KMS-11 (cell line): Measurements from ENCODE around the gene AIF1.

Source experiments
- H2AFZ ChIP-seq: fragments of 200-600 bp; sonication (generic); 2 replicates; pipeline ENCODE4 v1.6.1; 2016; ENCODE audit warnings: antibody characterized with exemption, mixed run types, low read depth
- H3K27ac ChIP-seq: fragments of 200-600 bp; sonication (generic); 2 replicates; pipeline ENCODE4 v1.6.1; 2016; ENCODE audit warnings: mild to moderate bottlenecking, mixed run types
- H3K27me3 ChIP-seq: fragments of 200-600 bp; sonication (generic); 2 replicates; pipeline ENCODE4 v1.6.1; 2017; ENCODE audit warnings: mild to moderate bottlenecking, low read depth, mixed run types, moderate library complexity; ENCODE audit not compliant: insufficient read depth
- H3K36me3 ChIP-seq: fragments of 200-600 bp; sonication (generic); 2 replicates; pipeline ENCODE4 v1.6.1; 2017; ENCODE audit warnings: mild to moderate bottlenecking, mixed run types; ENCODE audit not compliant: insufficient read depth
- H3K4me1 ChIP-seq: fragments of 200-600 bp; sonication (generic); 2 replicates; pipeline ENCODE4 v1.6.1; 2016; ENCODE audit warnings: mild to moderate bottlenecking, low read depth, mixed run types; ENCODE audit not compliant: poor library complexity, severe bottlenecking
- H3K4me2 ChIP-seq: fragments of 200-600 bp; sonication (generic); 2 replicates; pipeline ENCODE4 v1.7.0; 2016; ENCODE audit warnings: mild to moderate bottlenecking, mixed run types
- H3K4me3 ChIP-seq: fragments of 200-600 bp; sonication (generic); IDR thresholded peaks from 2 replicates; pipeline ENCODE4 v1.6.1; 2017; ENCODE audit warnings: low read depth, low read length, mixed read lengths; ENCODE audit not compliant: insufficient read depth
- H3K79me2 ChIP-seq: fragments of 200-600 bp; sonication (generic); 2 replicates; pipeline ENCODE4 v1.6.1; 2016; ENCODE audit warnings: low read depth, mixed run types; ENCODE audit not compliant: insufficient read depth
- H3K9ac ChIP-seq: fragments of 200-600 bp; sonication (generic); 2 replicates; pipeline ENCODE4 v1.6.1; 2016; ENCODE audit warnings: mild to moderate bottlenecking, mixed run types
- H4K20me1 ChIP-seq: fragments of 200-600 bp; sonication (generic); 2 replicates; pipeline ENCODE4 v1.6.1; 2016; ENCODE audit warnings: mild to moderate bottlenecking, mixed run types; ENCODE audit not compliant: insufficient read depth
- TF ChIP-seq, protein P1 (sequence below): fragments of 200-600 bp; sonication (generic); conservative IDR thresholded peaks from 2 replicates; pipeline ENCODE4 v1.6.1; 2017; ENCODE audit warnings: low read depth, mild to moderate bottlenecking, antibody characterized with exemption, low read length, moderate library complexity, mixed read lengths

AIF1 gene

DNA sequence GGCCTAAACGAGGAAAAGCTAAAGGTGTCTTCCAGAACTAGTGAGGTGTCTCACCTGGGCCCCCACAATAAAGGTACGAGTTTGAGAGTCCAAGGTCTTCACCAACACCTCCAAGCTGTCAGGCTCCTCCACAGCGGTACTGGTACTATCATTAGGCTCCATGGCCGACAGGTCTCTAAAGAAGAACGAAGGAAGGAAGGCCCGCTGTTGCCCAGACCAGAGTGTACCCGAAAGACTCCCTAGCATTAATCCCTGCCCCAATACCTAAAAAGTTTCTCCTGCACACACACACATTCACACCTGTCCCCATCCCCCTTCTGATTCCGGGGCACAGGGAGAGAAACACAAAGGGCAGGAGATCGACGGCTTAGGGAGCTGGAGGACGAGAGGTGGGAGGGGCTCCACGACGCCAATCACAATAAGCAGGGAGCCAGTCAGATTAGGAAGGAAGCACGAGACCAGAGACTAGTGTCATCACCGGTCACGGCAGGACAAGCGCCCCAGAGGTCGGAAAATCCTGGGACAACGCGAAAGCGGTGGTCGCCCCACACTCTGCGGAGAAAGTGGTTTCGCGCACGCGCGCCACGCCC is 36.7 kb downstream of the AIF1 start:
- H2AFZ ChIP-seq, result peak overlapping the region; percentile 72; the same call in 1 of the 2 replicates

GRCh38 chr6:31652925-31653724 is 38.1 kb downstream of the AIF1 start:
- peaks cover 23% of the 10 kb centered on the region for H3K79me2 ChIP-seq
- no peak overlapping the region for H3K4me3 ChIP-seq
- TF ChIP-seq, protein P1, sequence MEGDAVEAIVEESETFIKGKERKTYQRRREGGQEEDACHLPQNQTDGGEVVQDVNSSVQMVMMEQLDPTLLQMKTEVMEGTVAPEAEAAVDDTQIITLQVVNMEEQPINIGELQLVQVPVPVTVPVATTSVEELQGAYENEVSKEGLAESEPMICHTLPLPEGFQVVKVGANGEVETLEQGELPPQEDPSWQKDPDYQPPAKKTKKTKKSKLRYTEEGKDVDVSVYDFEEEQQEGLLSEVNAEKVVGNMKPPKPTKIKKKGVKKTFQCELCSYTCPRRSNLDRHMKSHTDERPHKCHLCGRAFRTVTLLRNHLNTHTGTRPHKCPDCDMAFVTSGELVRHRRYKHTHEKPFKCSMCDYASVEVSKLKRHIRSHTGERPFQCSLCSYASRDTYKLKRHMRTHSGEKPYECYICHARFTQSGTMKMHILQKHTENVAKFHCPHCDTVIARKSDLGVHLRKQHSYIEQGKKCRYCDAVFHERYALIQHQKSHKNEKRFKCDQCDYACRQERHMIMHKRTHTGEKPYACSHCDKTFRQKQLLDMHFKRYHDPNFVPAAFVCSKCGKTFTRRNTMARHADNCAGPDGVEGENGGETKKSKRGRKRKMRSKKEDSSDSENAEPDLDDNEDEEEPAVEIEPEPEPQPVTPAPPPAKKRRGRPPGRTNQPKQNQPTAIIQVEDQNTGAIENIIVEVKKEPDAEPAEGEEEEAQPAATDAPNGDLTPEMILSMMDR, result peak; percentile 32
- peak overlapping the region; percentile 73; the same call in 1 of the 2 replicates for H3K9ac ChIP-seq
- no peaks in the 10 kb centered on the region for H4K20me1 ChIP-seq
- H3K36me3 ChIP-seq, result no peaks in the 10 kb centered on the region; the same call in 1 of the 2 replicates
- H3K4me2 ChIP-seq, result peak overlapping the region; percentile 63
- peak overlapping the region; percentile 72 for H2AFZ ChIP-seq
- peaks cover 15% of the 10 kb centered on the region for H3K4me1 ChIP-seq
- no peaks in the 10 kb centered on the region for H3K27me3 ChIP-seq
- peak overlapping the region; percentile 75 for H3K27ac ChIP-seq

More for the DNA sequence above, 36.7 kb downstream of the AIF1 start:
- H3K27me3 ChIP-seq, result no peaks in the 10 kb centered on the region
- peaks cover 3% of the 10 kb centered on the region; the same call in 1 of the 2 replicates for H3K36me3 ChIP-seq
- TF ChIP-seq, protein P1, result no peak
- peak overlapping the region; percentile 73; the same call in 1 of the 2 replicates for H3K9ac ChIP-seq
- peak overlapping the region; percentile 63 for H3K4me2 ChIP-seq
- peak overlapping the region; percentile 37 for H3K4me3 ChIP-seq
- peaks cover 15% of the 10 kb centered on the region for H3K4me1 ChIP-seq
- peak overlapping the region; percentile 75; the same call in 1 of the 2 replicates for H3K27ac ChIP-seq
- no peaks in the 10 kb centered on the region for H4K20me1 ChIP-seq
- H3K79me2 ChIP-seq, result peaks cover 23% of the 10 kb centered on the region

- no peak overlapping the region for H3K4me3 ChIP-seq
- H3K27ac ChIP-seq, result no peak overlapping the region
- H3K79me2 ChIP-seq, result peaks cover 30% of the 10 kb centered on the region
- H4K20me1 ChIP-seq, result no peaks in the 10 kb centered on the region
- TF ChIP-seq, protein P1, result no peak
- H3K4me1 ChIP-seq, result peaks cover 24% of the 10 kb centered on the region
- no peak overlapping the region for H3K4me2 ChIP-seq
- H3K9ac ChIP-seq, result no peak overlapping the region
- no peaks in the 10 kb centered on the region for H3K27me3 ChIP-seq
- no peaks in the 10 kb centered on the region for H3K36me3 ChIP-seq
- H2AFZ ChIP-seq, result no peak overlapping the region
These were observed 39.7 kb downstream of the AIF1 start for GRCh38 chr6:31654574-31655348.

- H3K79me2 ChIP-seq, result peaks cover 29% of the 10 kb centered on the region
- H4K20me1 ChIP-seq, result no peaks in the 10 kb centered on the region
- H3K27me3 ChIP-seq, result no peaks in the 10 kb centered on the region
- H3K27ac ChIP-seq, result no peak within 1 kb of the TSS
- H3K9ac ChIP-seq, result no peak within 1 kb of the TSS
- no peak within 1 kb of the TSS for H2AFZ ChIP-seq
- TF ChIP-seq, protein P1, result no peak
- H3K4me1 ChIP-seq, result peaks cover 27% of the 10 kb centered on the region
- H3K4me2 ChIP-seq, result no peak within 1 kb of the TSS
- no peak within 1 kb of the TSS for H3K4me3 ChIP-seq
- no peaks in the 10 kb centered on the region for H3K36me3 ChIP-seq
These were observed 40.6 kb downstream of the AIF1 start, which contains the start of gene APOM for GRCh38 chr6:31655349-31656237. TSS of gene APOM (plus strand) at chr6:31655894. CDS start at chr6:31655967, 73 bp downstream.
